ENCODE results near the gene PCDHGA10. TPM values are rescaled to one million over a fixed set of nuclear protein-coding genes. Genes with fewer than 3 reads are reported as not detected.
A peak's percentile ranks its signal among the peaks of the same experiment; 100 is the strongest.
"Not testable (repeated sequence)": the region's sequence is repeated elsewhere in the genome, so short reads cannot be mapped to it uniquely, and the experiment has no call there.

PCDHGA10 gene
- total and polyA plus RNA-seq, 3 donors from 2014 or later, result 1.2 to 11.7 (median 11.3) TPM

DNA sequence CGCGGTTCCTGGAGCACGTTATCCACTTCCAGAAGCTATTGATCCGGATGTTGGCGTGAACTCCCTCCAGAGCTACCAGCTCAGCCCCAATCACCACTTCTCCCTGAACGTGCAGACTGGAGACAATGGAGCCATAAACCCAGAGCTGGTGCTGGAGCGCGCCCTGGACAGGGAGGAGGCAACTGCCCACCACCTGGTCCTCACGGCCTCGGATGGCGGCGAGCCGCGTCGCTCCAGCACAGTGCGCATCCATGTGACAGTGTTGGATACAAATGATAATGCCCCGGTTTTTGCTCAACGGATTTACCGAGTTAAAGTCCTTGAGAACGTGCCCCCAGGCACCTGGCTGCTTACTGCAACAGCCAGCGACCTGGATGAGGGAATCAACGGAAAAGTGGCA is 9.4 kb upstream of the PCDHGA10 start:
- H3K27me3 ChIP-seq, result no peaks in the 10 kb centered on the region
- 20 to 26% methylated on average over 22 of the region's 22 CpGs for WGBS, 2 donors
- no peaks in the 10 kb centered on the region for H3K36me3 ChIP-seq (ENCODE audit: low read depth, missing control alignments)
- intact Hi-C loops (cut with DNase I; ENCODE audit: low total_unique reads), result no loop called here
- H3K4me1 ChIP-seq, result no peaks in the 10 kb centered on the region
- peak overlapping the region in 1 of 2 donors; percentile 0 for H3K4me3 ChIP-seq
- TF ChIP-seq, protein P1, sequence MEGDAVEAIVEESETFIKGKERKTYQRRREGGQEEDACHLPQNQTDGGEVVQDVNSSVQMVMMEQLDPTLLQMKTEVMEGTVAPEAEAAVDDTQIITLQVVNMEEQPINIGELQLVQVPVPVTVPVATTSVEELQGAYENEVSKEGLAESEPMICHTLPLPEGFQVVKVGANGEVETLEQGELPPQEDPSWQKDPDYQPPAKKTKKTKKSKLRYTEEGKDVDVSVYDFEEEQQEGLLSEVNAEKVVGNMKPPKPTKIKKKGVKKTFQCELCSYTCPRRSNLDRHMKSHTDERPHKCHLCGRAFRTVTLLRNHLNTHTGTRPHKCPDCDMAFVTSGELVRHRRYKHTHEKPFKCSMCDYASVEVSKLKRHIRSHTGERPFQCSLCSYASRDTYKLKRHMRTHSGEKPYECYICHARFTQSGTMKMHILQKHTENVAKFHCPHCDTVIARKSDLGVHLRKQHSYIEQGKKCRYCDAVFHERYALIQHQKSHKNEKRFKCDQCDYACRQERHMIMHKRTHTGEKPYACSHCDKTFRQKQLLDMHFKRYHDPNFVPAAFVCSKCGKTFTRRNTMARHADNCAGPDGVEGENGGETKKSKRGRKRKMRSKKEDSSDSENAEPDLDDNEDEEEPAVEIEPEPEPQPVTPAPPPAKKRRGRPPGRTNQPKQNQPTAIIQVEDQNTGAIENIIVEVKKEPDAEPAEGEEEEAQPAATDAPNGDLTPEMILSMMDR (IDR thresholded peaks at IDR 0.05), result no peak
- no peak for TF ChIP-seq POLR2A (IDR thresholded peaks at IDR 0.05)
- no peaks in the 10 kb centered on the region for H3K9me3 ChIP-seq
- no peak overlapping the region for H3K27ac ChIP-seq
- DNase-seq, result no peak

DNA sequence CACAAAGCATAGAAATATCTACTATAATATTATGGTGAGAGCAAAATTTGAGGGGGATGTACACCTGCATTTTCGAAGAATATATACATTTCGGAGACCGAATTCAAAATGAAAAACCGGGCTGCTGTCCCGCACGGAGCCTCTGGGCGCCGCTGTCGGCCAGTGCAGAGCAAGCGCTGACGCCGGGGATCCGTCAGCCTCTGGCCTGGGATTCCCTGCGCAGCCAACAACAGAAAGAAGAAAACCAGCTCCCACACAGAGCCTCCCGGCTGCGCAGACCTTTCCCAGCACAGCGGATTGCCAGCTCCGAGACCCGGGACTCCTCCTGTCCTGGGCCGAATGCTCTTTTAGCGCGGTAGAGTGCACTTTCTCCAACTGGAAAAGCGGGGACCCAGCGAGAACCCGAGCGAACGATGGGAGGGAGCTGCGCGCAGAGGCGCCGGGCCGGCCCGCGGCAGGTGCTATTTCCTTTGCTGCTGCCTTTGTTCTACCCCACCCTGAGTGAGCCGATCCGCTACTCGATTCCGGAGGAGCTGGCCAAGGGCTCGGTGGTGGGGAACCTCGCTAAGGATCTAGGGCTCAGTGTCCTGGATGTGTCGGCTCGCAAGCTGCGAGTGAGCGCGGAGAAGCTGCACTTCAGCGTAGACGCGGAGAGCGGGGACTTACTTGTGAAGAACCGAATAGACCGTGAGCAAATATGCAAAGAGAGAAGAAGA is 4.8 kb upstream of the PCDHGA10 start, which contains the start of gene PCDHGB6:
PCDHGB6 (plus strand) TSS at position 232 of the 716 bp plus-strand sequence; CDS start at position 414, 182 bp downstream.
- H3K27me3 ChIP-seq; H3K36me3 ChIP-seq (ENCODE audit: low read depth, missing control alignments); H3K9me3 ChIP-seq; H3K4me1 ChIP-seq; intact Hi-C loops (cut with DNase I; ENCODE audit: low total_unique reads); H3K27ac ChIP-seq: not testable (repeated sequence)
- peak; percentile 71 for DNase-seq
- peak within 1 kb of the TSS in 1 of 2 donors; percentile 48 for H3K4me3 ChIP-seq
- 9 to 14% methylated on average over 32 to 44 of the region's 51 CpGs for WGBS, 2 donors
- TF ChIP-seq, protein P1 (IDR thresholded peaks at IDR 0.05), result peak; percentile 21 to 49 (median 49)

DNA sequence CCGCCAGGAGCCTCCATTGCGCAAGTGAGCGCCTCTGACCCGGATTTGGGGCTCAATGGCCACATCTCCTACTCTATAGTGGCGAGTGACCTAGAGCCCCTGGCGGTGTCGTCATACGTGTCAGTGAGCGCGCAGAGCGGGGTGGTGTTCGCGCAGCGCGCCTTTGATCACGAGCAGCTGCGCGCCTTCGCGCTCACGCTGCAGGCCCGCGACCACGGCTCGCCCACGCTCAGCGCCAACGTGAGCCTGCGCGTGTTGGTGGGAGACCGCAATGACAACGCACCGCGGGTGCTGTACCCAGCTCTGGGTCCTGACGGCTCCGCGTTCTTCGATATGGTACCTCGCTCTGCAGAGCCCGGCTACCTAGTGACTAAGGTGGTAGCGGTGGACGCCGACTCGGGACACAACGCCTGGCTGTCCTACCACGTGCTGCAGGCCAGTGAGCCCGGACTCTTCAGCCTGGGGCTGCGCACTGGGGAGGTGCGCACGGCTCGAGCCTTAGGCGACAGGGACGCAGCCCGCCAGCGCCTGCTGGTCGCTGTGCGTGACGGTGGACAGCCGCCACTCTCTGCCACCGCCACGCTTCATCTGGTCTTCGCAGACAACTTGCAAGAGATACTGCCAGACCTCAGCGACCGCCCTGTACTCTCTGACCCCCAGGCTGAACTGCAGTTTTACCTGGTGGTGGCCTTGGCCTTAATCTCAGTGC is 3.0 kb upstream of the PCDHGA10 start:
- 24 to 33% methylated on average over 1 to 64 of the region's 64 CpGs for WGBS, 2 donors
- Histone ChIP-seq H3K9me3 (no peaks in the 10 kb centered on the region), H3K27me3 (no peaks in the 10 kb centered on the region), H3K27ac (no peak overlapping the region), H3K4me1 (no peaks in the 10 kb centered on the region), H3K4me3 (no peak overlapping the region), H3K36me3 (ENCODE audit: low read depth, missing control alignments) (no peaks in the 10 kb centered on the region)
- no peak for TF ChIP-seq POLR2A (IDR thresholded peaks at IDR 0.05)
- TF ChIP-seq, protein P1 (IDR thresholded peaks at IDR 0.05), result no peak
- intact Hi-C loops (cut with DNase I; ENCODE audit: low total_unique reads), result no loop called here
- DNase-seq, result no peak

DNA sequence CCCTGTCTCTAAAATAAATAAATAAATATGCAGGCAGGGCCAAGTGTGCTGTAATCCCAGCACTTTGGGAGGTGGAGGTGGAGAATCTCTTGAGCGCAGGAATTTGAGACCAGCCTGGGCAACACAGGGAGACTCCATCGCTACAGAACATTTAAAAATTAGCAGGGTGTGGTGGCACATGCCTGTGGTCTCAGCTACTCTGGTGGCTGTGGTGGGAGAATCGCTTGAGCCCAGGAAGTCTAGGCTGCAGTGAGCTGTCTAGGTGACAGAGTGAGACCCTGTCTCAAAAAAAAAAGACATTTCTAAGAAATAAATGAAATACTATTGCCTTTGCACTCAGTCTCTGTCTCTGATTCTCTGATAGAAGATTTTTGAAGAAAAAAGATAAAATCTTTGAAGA is 1.2 kb upstream of the PCDHGA10 start:
- TF ChIP-seq, protein P1 (IDR thresholded peaks at IDR 0.05), result no peak
- TF ChIP-seq POLR2A (IDR thresholded peaks at IDR 0.05), result no peak
- DNase-seq, result no peak
- H3K9me3 ChIP-seq, result no peaks in the 10 kb centered on the region
- WGBS, 2 donors, result 71 to 73% methylated on average over 3 of the region's 3 CpGs
- no peak overlapping the region for H3K4me3 ChIP-seq
- H3K36me3 ChIP-seq (ENCODE audit: low read depth, missing control alignments), result no peaks in the 10 kb centered on the region
- no peaks in the 10 kb centered on the region for H3K27me3 ChIP-seq
- H3K27ac ChIP-seq, result no peak overlapping the region
- H3K4me1 ChIP-seq, result no peaks in the 10 kb centered on the region
- intact Hi-C loops (cut with DNase I; ENCODE audit: low total_unique reads), result no loop called here

Measured in testis (tissue), 3 donors.